BLaER1 (cell line): ENCODE measurements around the gene NDUFV3.
"Not testable (repeated sequence)": the region's sequence is repeated elsewhere in the genome, so short reads cannot be mapped to it uniquely, and the experiment has no call there.

Source experiments
- H3K27ac ChIP-seq: shearing (Covaris generic); formaldehyde crosslinking; 2 replicates; pipeline ENCODE4 v1.8.1; 2022
- H3K27me3 ChIP-seq: shearing (Covaris generic); formaldehyde crosslinking; 2 replicates; pipeline ENCODE4 v1.8.1; 2022
- H3K36me3 ChIP-seq: shearing (Covaris generic); formaldehyde crosslinking; 2 replicates; pipeline ENCODE4 v1.8.1; 2022
- H3K4me1 ChIP-seq: shearing (Covaris generic); formaldehyde crosslinking; 2 replicates; pipeline ENCODE4 v1.8.1; 2022
- H3K4me2 ChIP-seq: shearing (Covaris generic); formaldehyde crosslinking; 2 replicates; pipeline ENCODE4 v1.8.1; 2022
- H3K4me3 ChIP-seq: shearing (Covaris generic); formaldehyde crosslinking; 2 replicates; pipeline ENCODE4 v1.8.1; 2022
- H3K9ac ChIP-seq: shearing (Covaris generic); formaldehyde crosslinking; 2 replicates; pipeline ENCODE4 v1.8.1; 2022
- H3K9me3 ChIP-seq: shearing (Covaris generic); formaldehyde crosslinking; 2 replicates; pipeline ENCODE4 v1.8.1; 2022
- H4K20me1 ChIP-seq: shearing (Covaris generic); formaldehyde crosslinking; 2 replicates; pipeline ENCODE4 v1.8.1; 2022
- Cebpa-rat ChIP-seq: shearing (Covaris generic); IDR thresholded peaks from 2 replicates; pipeline ENCODE4 v1.8.1; 2022

NDUFV3 gene

GRCh38 chr21:42892931-42893755, at the start of gene NDUFV3:
Gene NDUFV3 (plus strand): TSS chr21:42893309. CDS start chr21:42893334, 25 bp downstream.
- peak within 1 kb of the TSS; percentile 97 for H3K4me2 ChIP-seq
- peaks cover 5% of the 10 kb centered on the region; the same call in 1 of the 2 replicates for H3K4me1 ChIP-seq
- no peak for TF ChIP-seq Cebpa-rat
- peaks cover 26% of the 10 kb centered on the region for H3K36me3 ChIP-seq
- H3K27ac ChIP-seq, result peak within 1 kb of the TSS; percentile 86
- peak within 1 kb of the TSS; percentile 87 for H3K9ac ChIP-seq
- H3K27me3 ChIP-seq, result no peaks in the 10 kb centered on the region
- no peaks in the 10 kb centered on the region for H4K20me1 ChIP-seq
- H3K4me3 ChIP-seq, result peak within 1 kb of the TSS; percentile 79
- no peaks in the 10 kb centered on the region for H3K9me3 ChIP-seq

- Histone ChIP-seq H3K4me1 (peaks cover 90% of the 10 kb centered on the region), H3K4me2 (peak overlapping the region; percentile 77), H3K27me3 (no peaks in the 10 kb centered on the region), H3K9ac (peak overlapping the region; percentile 39; the same call in 1 of the 2 replicates), H3K27ac (peak overlapping the region; percentile 24; the same call in 1 of the 2 replicates), H3K4me3 (no peak overlapping the region), H4K20me1 (peaks cover 98% of the 10 kb centered on the region), H3K36me3 (peaks cover 90% of the 10 kb centered on the region), H3K9me3 (no peaks in the 10 kb centered on the region)
- TF ChIP-seq Cebpa-rat, result no peak
These were observed 48.5 kb upstream of the NDUFV3 start for GRCh38 chr21:42844411-42845113.

- H3K27me3 ChIP-seq, result no peaks in the 10 kb centered on the region
- H3K27ac ChIP-seq, result peak overlapping the region; percentile 18; the same call in 1 of the 2 replicates
- no peaks in the 10 kb centered on the region for H3K9me3 ChIP-seq
- peak overlapping the region; percentile 77 for H3K4me2 ChIP-seq
- peaks cover 94% of the 10 kb centered on the region for H3K36me3 ChIP-seq
- H4K20me1 ChIP-seq, result peaks cover 98% of the 10 kb centered on the region
- H3K9ac ChIP-seq, result peak overlapping the region; percentile 39; the same call in 1 of the 2 replicates
- H3K4me1 ChIP-seq, result peaks cover 90% of the 10 kb centered on the region
- no peak overlapping the region for H3K4me3 ChIP-seq
- no peak for TF ChIP-seq Cebpa-rat
These were observed 47.7 kb upstream of the NDUFV3 start for GRCh38 chr21:42845296-42845965.

GRCh38 chr21:42846221-42846620, 46.9 kb upstream of the NDUFV3 start:
- H4K20me1 ChIP-seq, result peaks cover 98% of the 10 kb centered on the region
- H3K27me3 ChIP-seq, result no peaks in the 10 kb centered on the region
- H3K9ac ChIP-seq, result no peak overlapping the region
- H3K4me1 ChIP-seq, result peaks cover 90% of the 10 kb centered on the region
- H3K9me3 ChIP-seq, result no peaks in the 10 kb centered on the region
- H3K27ac ChIP-seq, result no peak overlapping the region
- H3K36me3 ChIP-seq, result peaks cover 94% of the 10 kb centered on the region
- H3K4me3 ChIP-seq, result no peak overlapping the region
- no peak for TF ChIP-seq Cebpa-rat
- peak overlapping the region; percentile 77 for H3K4me2 ChIP-seq

GRCh38 chr21:42847051-42847707, 45.9 kb upstream of the NDUFV3 start:
- Histone ChIP-seq H3K36me3 (peaks cover 88% of the 10 kb centered on the region), H4K20me1 (peaks cover 98% of the 10 kb centered on the region), H3K4me2 (peak overlapping the region; percentile 77)

GRCh38 chr21:42847726-42848125, 45.4 kb upstream of the NDUFV3 start:
- TF ChIP-seq Cebpa-rat, result no peak
- Histone ChIP-seq H3K27ac (no peak overlapping the region), H3K9ac (no peak overlapping the region), H3K4me3 (no peak overlapping the region), H4K20me1 (peaks cover 98% of the 10 kb centered on the region), H3K9me3 (no peaks in the 10 kb centered on the region), H3K36me3 (peaks cover 87% of the 10 kb centered on the region), H3K27me3 (no peaks in the 10 kb centered on the region), H3K4me2 (peak overlapping the region; percentile 77), H3K4me1 (peaks cover 90% of the 10 kb centered on the region)

More at GRCh38 chr21:42847051-42847707, 45.9 kb upstream of the NDUFV3 start:
- H3K27ac ChIP-seq, result no peak overlapping the region
- no peaks in the 10 kb centered on the region for H3K27me3 ChIP-seq
- H3K9ac ChIP-seq, result no peak overlapping the region
- no peak for TF ChIP-seq Cebpa-rat
- peaks cover 90% of the 10 kb centered on the region for H3K4me1 ChIP-seq
- no peaks in the 10 kb centered on the region for H3K9me3 ChIP-seq
- H3K4me3 ChIP-seq, result no peak overlapping the region

GRCh38 chr21:42848144-42848931, 44.8 kb upstream of the NDUFV3 start:
- not testable (repeated sequence) for H3K9me3 ChIP-seq, H3K9ac ChIP-seq, H3K27ac ChIP-seq, H3K4me3 ChIP-seq, H3K27me3 ChIP-seq, H3K4me2 ChIP-seq
- Histone ChIP-seq H3K36me3 (peaks cover 87% of the 10 kb centered on the region), H3K4me1 (peaks cover 90% of the 10 kb centered on the region), H4K20me1 (peaks cover 98% of the 10 kb centered on the region)

GRCh38 chr21:42848932-42849758, 44.0 kb upstream of the NDUFV3 start:
- H3K36me3 ChIP-seq, result peaks cover 87% of the 10 kb centered on the region
- TF ChIP-seq Cebpa-rat, result no peak
- peaks cover 90% of the 10 kb centered on the region for H3K4me1 ChIP-seq

More at GRCh38 chr21:42848932-42849758, 44.0 kb upstream of the NDUFV3 start:
- Histone ChIP-seq H3K4me2 (no peak overlapping the region; the same call in 1 of the 2 replicates), H3K4me3 (no peak overlapping the region), H3K9me3 (no peaks in the 10 kb centered on the region), H3K9ac (no peak overlapping the region), H3K27me3 (no peaks in the 10 kb centered on the region), H3K27ac (no peak overlapping the region), H4K20me1 (peaks cover 98% of the 10 kb centered on the region)
